ENCODE results near the gene RRP9.

DNA sequence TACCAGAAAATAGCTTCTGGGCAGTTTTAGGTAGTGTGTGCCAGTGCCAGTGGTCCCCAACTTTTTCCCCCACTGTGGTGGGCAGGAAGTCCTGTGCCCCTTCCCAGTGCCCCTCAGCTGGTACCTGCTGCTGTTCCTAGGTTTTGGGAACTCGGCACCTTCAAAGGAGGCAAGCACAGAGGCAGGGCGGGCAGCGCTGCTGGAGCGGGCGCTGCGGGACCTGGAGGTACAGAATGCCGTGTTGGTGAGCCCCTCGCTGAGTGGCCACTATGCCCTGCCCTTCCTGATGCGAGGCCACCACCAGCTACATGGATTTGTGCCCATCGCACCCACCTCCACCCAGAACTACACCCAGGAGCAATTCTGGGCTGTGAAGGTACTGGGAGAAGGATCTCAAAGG, 38.5 kb upstream of the RRP9 start:
- TF ChIP-seq EZH2 (IDR thresholded peaks at IDR 0.05) (no peak), FOXP2 (optimal IDR thresholded peaks at IDR 0.05; ENCODE audit: control extremely low read depth, extremely low read length, insufficient read depth) (no peak)

All from SK-N-MC (cell line).